ENCODE data around the gene TOR3A.

The TOR3A gene

DNA sequence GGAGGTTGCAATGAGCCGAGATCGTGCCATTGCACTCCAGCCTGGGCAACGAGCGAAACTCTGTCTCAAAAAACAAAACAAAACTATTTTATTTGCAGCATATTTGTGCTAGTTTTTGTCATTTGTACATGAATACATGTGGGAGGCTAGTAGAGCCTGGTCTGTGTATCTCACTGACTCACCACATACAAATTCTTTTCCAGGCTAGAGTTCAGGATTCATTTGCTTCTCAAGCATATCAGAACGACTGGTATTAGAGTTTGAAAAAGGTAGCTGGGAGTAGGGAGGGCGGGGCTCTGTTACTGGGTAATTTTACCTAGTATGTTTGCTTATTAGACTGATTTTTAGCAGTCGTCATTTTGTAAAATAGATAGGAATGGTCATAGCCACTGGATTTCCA lies 4.5 kb upstream of the TOR3A start:
- no peak for DNase-seq

DNA sequence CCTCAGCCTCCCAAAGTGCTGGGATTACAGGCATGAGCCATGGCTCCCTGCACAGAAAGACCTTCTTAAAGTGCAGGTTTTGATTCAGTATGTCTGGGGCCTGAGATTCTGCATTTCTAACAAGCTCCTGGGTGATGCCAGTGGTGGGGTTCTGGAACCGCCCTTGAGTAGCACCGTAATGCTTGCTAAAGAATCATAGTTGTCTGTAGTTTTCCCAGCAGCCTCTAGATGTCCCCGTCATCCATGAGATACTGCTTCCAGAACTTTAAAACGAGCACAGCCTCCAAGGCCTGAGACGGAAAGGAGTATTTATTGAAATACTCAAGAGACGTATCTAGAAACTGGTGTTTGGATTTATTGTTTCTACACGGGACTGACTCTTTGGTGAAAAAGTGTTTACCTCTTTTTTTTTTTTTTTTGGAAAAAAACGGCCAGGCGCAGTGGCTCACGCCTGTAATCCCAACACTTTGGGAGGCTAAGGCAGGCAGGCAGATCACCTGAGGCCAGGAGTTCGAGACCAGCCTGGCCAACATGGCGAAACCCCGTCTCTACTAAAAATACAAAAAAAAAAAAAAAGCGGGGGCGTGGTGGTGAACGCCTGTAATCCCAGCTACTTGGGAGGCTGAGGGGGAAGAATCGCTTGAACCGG lies 2.6 kb upstream of the TOR3A start:
- peak; percentile 8 for DNase-seq

DNA sequence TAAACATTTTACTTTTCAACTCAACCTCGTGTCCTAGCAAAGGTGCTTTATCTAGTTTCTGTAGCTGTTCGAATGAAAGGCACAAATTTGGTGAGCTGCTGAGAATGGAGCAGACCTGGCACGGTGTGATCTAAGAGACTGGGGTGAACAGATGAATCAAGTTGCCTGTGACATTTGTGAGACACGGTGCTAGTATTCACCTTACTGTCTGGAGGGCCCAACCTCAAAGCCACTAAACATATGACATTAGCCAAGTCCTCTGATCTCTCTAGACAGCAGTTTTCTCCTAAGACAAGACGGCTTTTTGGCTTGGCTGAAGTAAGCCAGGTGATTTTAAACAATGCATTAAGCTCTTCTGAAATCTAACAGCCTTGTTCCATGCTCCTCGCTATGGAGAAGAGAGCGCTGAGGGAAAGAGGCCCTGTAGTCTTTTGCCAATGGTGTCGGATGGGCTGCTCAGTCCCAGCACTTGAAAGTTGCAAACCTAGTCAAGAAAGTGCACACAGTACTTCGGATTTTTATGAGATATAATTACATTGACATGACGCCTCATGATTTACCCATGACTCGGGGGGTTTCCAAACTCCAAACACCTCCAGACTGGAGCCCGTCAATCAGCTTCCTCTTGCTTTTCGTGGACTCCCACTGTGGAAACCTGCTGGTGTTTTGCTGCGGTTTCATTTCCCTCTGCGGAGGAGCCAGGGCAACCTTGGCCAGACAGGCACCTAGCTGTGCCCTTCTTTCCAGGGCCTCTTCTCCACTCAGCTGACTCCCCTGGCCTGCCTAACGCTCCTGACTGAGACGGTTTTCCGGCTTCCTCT lies 794 bp upstream of the TOR3A start:
- no peak for DNase-seq

DNA sequence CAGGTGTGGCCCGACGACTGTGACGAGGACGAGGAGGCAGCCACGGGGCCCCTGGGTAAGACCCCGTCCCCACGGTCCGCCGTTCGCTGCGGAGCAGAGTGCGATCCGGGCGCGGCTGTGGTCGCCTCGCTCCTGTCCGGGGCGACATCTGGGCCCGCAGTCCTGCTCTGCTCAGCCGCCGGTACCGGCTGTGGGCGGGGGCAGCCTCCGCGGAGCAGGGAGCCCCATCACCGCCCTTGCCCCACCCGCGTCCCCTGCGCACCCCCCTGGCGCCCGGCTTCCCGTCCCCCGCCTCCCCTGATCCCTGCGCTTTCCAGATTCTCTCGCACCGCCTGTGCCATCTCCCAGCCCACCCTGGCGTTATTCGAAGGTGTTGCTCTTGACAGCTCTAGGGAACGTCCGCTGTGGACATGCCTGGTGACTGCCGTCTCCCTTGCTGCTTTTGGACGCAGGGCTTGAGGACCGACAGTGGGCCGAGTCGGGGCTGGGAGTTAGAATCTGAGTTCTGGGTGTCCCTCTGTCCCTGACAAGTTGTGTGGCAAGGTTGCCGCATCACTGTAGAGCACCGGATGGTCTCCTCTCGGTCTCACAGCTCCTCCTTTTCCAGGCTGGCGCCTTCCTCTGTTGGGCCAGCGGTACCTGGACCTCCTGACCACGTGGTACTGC lies 596 bp downstream of the TOR3A start:
- DNase-seq: peak; percentile 11

DNA sequence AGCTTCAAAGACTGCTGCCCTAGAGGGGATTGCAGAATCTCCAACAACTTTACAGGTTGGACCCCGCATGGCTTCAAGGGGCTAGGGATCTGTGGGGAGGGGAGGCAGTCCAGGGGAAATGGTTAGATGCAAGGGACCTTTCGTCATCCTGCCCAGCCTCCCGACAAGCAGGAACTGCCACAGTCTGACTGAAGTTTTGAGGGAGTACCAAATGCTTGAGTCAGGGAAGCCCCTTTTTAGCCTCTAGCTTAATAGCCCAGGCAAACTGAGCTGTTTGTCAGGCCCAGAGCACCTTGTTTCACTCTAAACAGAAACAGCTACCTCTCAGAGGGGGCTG lies 1.1 kb downstream of the TOR3A start:
- DNase-seq: no peak

DNA sequence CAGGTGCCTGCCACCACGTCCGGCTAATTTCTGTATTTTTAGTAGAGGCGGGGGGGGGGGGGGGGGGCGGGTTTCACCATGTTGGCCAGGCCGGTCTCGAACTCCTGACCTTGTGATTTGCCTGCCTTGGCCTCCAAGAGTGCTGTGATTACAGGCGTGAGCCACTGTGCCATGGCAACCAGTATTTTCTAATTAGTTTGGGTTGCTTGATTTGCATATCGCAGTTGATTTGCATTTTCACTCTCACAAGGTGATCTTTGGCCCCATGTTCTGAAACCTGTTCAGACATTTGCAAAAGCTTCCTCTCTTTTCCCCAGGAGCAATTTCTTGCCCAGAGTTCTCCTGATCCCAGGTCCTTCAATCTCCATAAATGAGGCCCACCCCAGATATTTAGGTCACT lies 1.7 kb downstream of the TOR3A start:
- DNase-seq: no peak

DNA sequence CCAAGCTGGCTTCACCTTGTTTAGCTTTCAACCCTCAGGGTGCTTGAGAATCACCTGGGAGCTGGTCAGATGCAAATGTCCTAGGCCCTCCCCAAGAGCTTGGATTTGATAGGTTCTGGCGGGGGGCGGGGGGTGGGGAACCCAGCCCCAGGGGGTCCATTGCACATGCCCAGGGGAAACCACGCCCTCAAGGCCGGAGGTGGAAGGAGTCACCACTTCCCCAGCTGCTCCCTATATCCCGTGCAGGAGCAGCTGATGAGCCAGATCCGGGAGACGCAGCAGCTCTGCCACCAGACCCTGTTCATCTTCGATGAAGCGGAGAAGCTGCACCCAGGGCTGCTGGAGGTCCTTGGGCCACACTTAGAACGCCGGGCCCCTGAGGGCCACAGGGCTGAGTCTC lies 5.8 kb downstream of the TOR3A start:
- no peak for DNase-seq

DNA sequence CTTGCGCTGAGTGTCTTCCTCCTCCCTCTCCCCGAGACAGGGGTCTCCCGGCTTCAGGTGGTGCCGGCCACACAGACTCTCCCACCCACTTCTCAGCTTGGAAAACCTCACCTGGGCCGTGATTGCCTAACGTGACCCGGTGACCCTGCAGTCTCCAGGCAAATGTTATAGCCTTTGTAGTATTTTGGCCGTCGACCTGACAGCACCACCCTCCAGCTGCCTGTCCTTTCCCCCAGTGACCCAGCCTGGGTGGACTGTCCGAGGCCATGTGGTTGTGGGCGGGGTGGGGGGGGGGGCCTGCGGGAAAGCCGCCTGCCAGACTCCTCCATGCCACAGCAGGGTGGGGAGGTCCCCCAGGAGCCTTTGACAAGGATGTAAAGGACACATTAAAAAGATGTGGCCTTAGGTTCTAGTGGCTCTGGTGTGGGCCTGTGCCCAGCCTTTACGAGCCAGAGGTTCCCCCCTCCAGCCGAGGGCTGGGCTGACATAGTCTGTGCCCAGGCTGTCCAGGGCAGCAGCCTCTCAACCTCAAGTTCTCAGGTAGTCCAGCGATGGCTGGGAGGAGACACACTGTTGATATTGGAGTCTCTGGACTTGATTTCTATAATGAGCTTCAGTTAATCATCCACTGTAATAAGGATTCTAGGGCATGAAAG lies 8.1 kb downstream of the TOR3A start:
- no peak for DNase-seq

DNA sequence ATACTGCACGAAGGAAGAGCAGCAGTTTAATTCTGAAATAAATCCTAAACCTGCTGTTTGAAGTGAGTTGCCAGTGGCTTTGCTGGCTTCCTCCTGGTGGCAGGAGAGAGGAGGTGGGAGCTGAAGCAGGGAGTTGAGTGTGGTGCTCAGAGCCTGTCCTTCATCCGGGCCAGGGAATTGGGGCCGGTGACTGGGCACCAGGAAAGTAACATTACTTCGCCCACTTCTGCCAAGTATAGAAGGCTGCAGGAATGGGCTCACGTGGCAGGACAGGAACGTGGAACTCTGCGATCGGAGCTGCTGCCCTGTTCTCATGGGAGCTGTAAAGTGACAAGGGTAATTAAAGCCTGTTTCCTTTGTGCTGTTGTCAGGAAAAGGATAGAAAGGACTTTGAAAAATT lies 8.7 kb downstream of the TOR3A start:
- DNase-seq: no peak

DNA sequence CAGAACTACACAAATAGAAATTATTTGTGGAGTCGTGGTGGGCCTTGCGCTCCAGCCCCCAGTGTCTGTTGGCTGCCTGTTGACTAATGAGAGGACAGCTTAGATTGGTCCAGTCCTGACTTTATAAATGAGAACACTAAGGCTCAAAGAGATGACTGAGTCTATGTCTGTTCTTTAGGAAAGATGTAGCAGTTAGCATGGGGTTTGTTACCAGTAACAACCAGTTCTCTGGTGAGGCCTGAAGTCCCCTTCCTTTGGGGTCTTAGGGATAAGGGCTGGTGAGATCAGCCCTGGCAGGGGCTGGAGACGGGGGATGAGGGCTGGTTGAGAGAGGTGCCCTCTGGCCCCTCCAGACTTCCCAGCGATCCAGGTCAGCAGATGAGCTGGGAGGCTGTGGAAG lies 9.1 kb downstream of the TOR3A start:
- DNase-seq: no peak

DNA sequence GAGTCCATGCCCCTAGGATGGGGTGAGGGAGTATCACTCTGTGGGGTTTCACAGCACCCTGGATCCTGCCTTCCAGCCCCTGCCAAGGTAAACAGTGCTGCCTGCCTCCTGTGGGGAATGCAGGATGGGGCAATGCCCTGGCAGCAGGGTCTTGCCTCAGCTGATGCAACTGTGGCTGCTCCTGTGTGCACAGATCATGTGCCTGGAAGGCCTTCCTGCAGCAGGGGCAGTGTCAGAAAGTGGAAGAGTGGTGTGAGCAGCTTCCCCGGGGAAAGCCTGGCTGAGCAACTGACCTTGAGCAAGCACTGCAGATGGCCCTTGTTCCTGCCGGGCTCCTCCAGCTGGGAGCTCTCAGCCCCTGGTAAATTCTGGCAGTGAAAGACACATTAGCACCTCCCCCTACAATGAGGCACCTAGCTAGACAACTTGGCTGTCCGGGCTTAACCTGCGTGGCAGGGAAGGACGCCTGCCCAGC lies 9.9 kb downstream of the TOR3A start:
- no peak for DNase-seq

DNA sequence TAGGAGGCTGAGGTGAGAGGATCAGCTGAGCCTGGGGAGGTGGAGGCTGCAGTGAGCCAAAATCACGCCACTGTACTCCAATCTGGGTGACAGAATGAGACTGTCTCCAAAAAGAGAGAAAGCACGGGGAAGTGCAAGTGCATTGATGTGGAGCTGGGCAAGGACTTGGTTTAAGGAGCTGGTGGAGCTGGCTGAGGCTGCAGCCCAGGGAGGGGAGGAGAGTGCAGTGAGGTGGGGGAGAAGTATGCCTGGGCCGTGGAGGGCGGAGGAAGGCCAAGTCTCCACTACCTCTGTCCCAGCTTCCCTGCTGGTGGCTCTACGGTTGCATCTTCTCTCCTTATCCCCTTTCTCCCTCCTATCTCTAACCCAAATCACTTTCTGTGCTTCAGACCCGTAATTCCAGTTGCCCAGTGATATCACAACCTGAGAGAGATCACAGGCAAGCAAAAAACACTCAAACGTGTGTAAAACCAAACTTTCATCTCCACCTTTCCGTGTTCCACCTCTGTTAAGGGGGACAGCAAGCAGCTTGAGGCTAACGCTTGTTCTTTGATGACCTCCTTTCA lies 11.1 kb downstream of the TOR3A start:
- DNase-seq: no peak

DNA sequence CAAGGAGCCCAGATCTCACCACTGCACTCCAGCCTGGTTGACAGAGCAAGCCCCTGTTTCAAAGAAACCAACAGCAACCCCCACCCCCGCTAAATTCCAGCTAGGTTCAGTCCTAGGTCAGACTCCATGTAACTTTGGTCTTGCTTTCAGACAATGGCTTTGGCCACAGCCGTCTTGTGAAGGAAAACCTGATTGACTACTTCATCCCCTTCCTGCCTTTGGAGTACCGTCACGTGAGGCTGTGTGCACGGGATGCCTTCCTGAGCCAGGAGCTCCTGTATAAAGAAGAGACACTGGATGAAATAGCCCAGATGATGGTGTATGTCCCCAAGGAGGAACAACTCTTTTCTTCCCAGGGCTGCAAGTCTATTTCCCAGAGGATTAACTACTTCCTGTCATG lies 12.9 kb downstream of the TOR3A start:
- DNase-seq: no peak

DNA sequence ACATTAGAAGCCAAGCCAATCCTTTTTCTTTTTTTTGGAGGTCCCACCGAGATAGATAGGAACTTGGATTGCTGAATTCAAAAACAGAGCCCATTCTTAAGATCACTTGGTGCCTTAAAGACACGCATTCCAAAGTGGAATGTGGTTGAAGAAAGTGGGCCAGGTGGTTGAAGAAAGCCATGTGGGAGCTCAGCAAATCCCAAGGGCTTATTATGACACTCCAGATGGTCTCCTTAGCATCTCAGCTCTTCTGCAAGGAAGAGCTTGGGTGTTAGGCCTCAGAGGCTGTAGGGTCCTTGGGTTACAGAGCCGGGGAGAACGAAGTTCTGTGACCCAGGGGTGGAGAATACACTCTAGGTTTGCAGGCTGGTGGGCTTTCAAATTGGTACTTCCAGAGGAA lies 13.5 kb downstream of the TOR3A start:
- no peak for DNase-seq

DNA sequence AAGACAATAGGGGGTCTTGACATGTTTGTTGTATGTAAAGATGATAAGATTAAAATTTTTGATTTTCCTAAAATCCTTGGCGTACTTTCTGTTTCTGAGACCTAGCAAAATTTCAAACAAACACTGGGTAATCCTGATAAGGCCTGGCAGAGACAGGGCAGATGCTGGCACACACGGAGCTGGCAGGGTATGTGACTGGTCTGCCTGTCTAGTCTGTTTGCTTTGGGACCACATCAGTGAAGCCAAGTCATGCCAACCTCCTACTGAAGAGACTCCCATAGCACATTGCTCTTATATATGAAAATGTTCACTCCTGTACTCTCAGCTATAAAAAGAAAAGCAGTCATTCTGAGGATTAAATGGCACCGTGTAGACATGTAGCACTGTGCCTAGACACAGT lies 14.1 kb downstream of the TOR3A start:
- DNase-seq: no peak

DNA sequence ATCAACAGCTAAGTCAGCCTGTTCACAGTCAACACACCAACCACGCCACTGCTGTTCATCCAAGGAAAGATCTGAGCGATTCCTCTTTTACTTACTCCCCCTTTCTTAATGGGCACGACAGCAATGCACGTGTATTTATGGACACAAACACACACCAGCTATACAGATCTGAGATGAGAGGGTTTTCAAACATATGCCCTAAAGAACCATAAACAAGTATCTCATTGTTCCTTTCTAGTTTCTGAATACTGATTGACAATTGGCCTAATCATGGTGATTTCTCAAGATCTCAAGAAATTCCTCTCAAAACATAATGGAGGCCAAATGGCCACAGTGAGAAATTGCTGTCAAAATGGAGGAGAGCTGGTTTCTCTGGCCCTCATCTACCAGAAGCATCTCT lies 18.0 kb downstream of the TOR3A start:
- no peak for DNase-seq

DNA sequence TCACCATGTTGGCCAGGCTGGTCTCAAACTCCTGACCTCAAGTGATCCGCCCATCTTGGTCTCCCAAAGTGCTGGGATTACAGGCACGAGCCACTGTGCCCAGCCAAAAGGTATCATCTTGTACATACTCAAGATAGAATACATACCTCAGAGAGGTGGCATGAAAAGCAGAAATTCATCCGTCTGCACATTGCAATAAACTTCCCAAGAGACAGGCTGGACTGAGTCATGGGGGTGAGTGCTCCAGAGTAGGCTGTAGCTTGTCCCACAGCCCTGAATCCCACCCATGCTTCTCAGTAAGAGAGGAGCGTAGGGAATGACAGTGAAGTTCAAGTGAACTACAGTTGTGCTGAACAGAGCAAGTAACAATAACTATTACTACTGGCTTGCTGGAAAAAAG lies 19.7 kb downstream of the TOR3A start:
- DNase-seq: no peak

DNA sequence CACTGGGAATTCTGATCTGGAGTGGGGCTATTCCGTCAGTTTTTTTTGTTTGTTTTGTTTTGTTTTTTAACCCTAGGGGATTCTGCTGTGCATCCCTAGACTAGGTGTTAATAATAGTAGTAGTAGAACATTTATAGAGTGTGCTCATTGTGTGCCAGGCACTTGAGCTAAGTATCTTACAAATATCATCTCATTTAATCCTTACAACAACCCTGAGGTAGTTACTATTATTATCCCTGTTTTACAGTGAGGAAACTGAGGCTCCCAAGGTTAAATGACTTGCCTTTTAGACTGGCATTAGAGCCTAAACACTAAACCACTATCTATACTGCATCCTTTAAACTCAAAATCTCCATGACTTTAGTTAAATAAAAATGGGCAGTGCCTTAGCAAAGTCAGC lies 22.1 kb downstream of the TOR3A start:
- DNase-seq: no peak

DNA sequence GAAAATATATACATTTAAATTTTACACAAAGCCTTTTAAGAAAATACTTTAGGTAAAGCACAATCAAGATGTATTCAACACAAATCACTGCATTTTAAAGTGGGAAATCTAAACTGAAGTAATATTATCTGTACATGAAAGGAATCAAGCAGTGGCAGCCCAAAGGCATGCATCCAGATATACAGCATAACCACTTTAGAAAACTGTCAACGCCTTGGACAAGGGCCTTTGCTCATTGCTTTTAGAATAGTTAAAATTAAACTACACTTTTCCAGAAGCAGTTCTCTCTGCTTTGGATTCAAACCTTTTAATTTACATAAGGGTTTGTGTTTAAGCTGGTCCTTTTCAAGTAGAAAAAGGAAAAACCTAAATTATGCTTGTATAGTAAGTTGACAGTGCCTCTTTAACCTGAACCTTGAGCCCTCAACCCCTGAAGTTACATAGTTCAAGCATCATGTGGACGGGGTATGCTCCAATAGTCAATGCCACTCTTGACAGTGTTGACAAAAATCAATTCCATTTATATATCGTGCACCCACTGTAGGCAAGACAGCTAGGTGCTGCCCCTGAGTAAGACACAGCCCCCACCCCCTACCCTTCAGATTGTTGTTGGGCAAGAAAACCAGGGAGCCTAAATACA lies 22.9 kb downstream of the TOR3A start:
- DNase-seq: no peak

DNA sequence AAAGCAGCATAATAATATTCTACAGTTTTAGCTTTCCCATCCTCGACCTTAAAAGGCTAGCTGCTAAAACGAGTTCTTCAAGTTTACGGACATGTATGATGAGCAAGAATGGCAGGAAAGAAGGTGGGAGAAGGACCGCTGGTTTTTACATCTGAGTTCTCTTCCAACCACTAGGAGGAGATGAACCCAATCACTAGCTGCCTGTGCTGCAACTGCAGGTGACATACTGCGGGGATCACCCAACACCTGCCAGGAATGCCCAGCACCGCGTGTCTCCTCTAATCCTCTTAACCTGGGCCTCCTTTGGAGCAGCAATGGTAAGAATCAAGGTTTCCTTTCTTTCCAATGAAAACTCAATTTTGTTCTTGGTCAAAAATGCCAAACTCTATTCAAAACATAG lies 23.5 kb downstream of the TOR3A start:
- no peak for DNase-seq

DNA sequence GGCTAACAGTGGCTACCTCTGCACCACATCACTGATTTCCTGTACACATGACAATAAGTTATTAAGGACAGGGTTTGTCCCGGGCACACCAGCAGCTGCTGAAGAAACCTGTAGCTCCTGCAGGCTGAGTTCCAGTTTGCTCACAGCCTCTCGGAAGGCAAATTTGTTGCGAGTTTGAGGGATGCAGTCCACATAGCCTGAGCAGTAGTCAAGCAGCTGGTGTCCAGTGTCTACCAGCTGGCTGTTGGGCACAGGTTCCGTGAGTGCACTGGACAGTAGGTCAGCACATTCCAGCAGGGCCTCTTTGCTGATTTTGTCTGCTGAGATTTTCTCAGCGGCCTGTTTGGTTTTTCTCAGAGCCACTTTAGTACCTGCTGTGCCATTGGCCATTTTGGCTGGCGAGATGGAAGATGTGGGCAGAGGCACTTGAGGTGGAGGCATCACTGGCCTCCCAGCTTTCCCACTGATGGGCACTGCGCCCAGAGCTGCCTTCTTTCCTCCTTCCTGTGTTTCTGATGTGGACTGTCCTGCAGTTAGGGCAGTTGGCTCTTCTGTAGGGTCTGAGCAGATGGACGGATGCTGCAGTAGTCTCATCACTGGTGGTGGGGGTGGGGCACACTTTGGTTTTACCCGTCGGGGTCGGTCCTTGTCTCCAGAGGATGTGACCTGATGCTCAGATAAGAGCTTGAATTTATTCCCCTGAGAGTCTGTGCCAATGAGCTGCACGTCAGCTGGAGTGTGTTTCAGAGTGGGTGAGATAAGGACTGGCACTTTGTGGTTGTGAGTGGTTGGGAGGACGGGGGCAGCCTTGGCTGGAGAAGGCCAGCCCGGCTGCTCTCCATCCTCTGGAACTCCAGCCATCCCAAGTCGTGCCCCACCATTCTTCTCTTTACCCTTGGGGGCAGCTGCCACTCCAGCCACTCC lies 26.1 kb downstream of the TOR3A start:
- DNase-seq: no peak

DNA sequence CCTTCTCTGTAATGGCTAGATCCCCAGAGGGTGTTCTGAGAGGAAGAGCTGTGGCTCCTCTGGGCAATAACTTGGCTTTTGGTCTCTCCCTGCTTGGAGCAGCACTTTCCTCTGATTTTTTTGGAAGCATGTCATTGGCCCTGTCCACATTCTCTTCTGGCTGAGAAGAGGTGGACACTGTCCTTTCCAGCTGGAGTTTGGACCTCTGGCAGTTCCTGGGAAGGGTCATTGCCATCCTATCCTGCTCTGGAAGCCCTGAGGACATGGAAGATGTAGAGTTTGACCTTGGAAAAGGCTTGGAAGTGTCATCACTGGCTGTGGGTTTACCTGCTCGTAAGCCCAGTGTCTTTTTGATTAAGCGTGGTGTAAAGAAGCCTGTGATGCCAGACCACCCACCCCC lies 26.8 kb downstream of the TOR3A start:
- no peak for DNase-seq

All from activated effector memory CD4-positive, alpha-beta T cell treated with Interleukin-2 at 50 U/mL for 16 hours (primary cell).